PC-9 (cell line): ENCODE results near the gene KCNK4. TPM values are rescaled to one million over a fixed set of nuclear protein-coding genes. Genes with fewer than 3 reads are reported as not detected.

ENCODE experiments used
- BruUV-seq: library from RNA; stranded (reverse); fragments of 400-500 nt; replicated peaks from 2 replicates; lab custom pipeline; 2021; lab: Mats Ljungman, UMichigan
- CTCF ChIA-PET: fragments of 300-600 bp; sonication (Branson Sonifier 250); formaldehyde crosslinking; loops from one replicate; lab custom pipeline; 2022; ENCODE audit warnings: antibody characterized with exemption; lab: Charles Lee
- POLR2A ChIA-PET: fragments of 300-600 bp; sonication (Branson Sonifier 250); formaldehyde crosslinking; loops from one replicate; lab custom pipeline; 2022; ENCODE audit warnings: antibody characterized with exemption; ENCODE audit not compliant: unreplicated experiment; lab: Charles Lee
- DNase-seq, 2 experiments: peaks; one replicate each; pipeline versions ENCODE4 v3.0.0 to v3.0.0-alpha.2; 2015 to 2022; ENCODE audit warnings: mixed read lengths in 1 of 2
- H2AFZ ChIP-seq: fragments of 200-600 bp; sonication (generic); 2 replicates; pipeline ENCODE4 v1.8.1; 2017; ENCODE audit warnings: antibody characterized with exemption
- H3F3A ChIP-seq: fragments of 200-600 bp; sonication (generic); 2 replicates; pipeline ENCODE4 v1.8.1; 2017; ENCODE audit warnings: antibody characterized with exemption, mild to moderate bottlenecking, low read depth; ENCODE audit not compliant: insufficient read depth
- H3K27ac ChIP-seq: fragments of 200-600 bp; sonication (generic); 2 replicates; pipeline ENCODE4 v1.6.1; 2016; ENCODE audit warnings: mixed run types
- H3K27me3 ChIP-seq: fragments of 200-600 bp; sonication (generic); 2 replicates; pipeline ENCODE4 v1.6.1; 2016; ENCODE audit warnings: low read depth, mixed run types; ENCODE audit not compliant: insufficient read depth
- H3K36me3 ChIP-seq: fragments of 200-600 bp; sonication (generic); 2 replicates; pipeline ENCODE4 v1.6.1; 2016; ENCODE audit warnings: low read depth, mixed run types
- H3K4me1 ChIP-seq: fragments of 200-600 bp; sonication (generic); replicated peaks from 2 replicates; pipeline ENCODE4 v1.6.1; 2016; ENCODE audit warnings: mixed run types; ENCODE audit not compliant: insufficient read depth
- H3K4me2 ChIP-seq: fragments of 200-600 bp; sonication (generic); 2 replicates; pipeline ENCODE4 v1.6.1; 2017; ENCODE audit warnings: mixed run types
- H3K4me3 ChIP-seq: fragments of 200-600 bp; sonication (generic); 2 replicates; pipeline ENCODE4 v1.6.1; 2016; ENCODE audit warnings: mixed run types
- H3K79me2 ChIP-seq: fragments of 200-600 bp; sonication (generic); 2 replicates; pipeline ENCODE4 v1.6.1; 2017; ENCODE audit warnings: low read depth, mixed run types
- H3K9me2 ChIP-seq: fragments of 200-600 bp; sonication (generic); 2 replicates; pipeline ENCODE4 v1.8.1; 2017; ENCODE audit warnings: mild to moderate bottlenecking; ENCODE audit not compliant: insufficient read depth
- H3K9me3 ChIP-seq: fragments of 200-600 bp; sonication (generic); 2 replicates; pipeline ENCODE4 v1.8.1; 2016; ENCODE audit warnings: low read depth; ENCODE audit not compliant: insufficient read depth
- H4K20me1 ChIP-seq: fragments of 200-600 bp; sonication (generic); 2 replicates; pipeline ENCODE4 v1.8.1; 2017; ENCODE audit not compliant: insufficient read depth
- CTCF ChIP-seq: fragments of 200-600 bp; sonication (generic); conservative IDR thresholded peaks from 2 replicates; pipeline ENCODE4 v1.6.1; 2017; ENCODE audit warnings: mixed run types, antibody characterized with exemption, mild to moderate bottlenecking, moderate library complexity
- EZH2 ChIP-seq: fragments of 200-600 bp; sonication (generic); IDR thresholded peaks from 2 replicates; pipeline ENCODE4 v1.8.0; 2017; ENCODE audit warnings: antibody characterized with exemption, low read depth
- intact Hi-C: fragments of 100-400 bp; cut with micrococcal nuclease; formaldehyde crosslinking; loops from one replicate; pipeline ENCODE4 v1.10.0; 2022; ENCODE audit not compliant: unreplicated experiment
- total RNA-seq: library from RNA; stranded (reverse); gene quantifications from 2 replicates; pipeline ENCODE4 v1.2.3, GENCODE V29; 2021

KCNK4 gene
- total RNA-seq, 1 experiment from 2014 or later, result 0.57 TPM

- TF ChIP-seq CTCF, result no peak
- no peak for TF ChIP-seq EZH2
- H3K4me3 ChIP-seq, result no peak overlapping the region
- no peak overlapping the region for H2AFZ ChIP-seq
- no peaks in the 10 kb centered on the region for H3K9me2 ChIP-seq
- peaks cover 14% of the 10 kb centered on the region for H3K4me1 ChIP-seq
- CTCF ChIA-PET, result no interaction called here
- no TSS peak for BruUV-seq
- peaks cover 9% of the 10 kb centered on the region; the same call in 1 of the 2 replicates for H3K36me3 ChIP-seq
- no peaks in the 10 kb centered on the region for H3K27me3 ChIP-seq
- peaks cover 31% of the 10 kb centered on the region for H3F3A ChIP-seq
- H3K4me2 ChIP-seq, result no peak overlapping the region
- no peaks in the 10 kb centered on the region for H4K20me1 ChIP-seq
- DNase-seq, result peak in 1 of 2 experiments; percentile 17
- no peaks in the 10 kb centered on the region for H3K9me3 ChIP-seq
- H3K79me2 ChIP-seq, result no peaks in the 10 kb centered on the region
- POLR2A ChIA-PET, result no interaction called here
- intact Hi-C loops, result no loop called here
- H3K27ac ChIP-seq, result no peak overlapping the region
These were observed 25.6 kb upstream of the KCNK4 start for GRCh38 chr11:64265176-64266160.

- no TSS peak for BruUV-seq
These were observed 24.8 kb upstream of the KCNK4 start for GRCh38 chr11:64266339-64266738.

More at GRCh38 chr11:64266339-64266738, 24.8 kb upstream of the KCNK4 start:
- H3K4me3 ChIP-seq, result no peak overlapping the region
- peaks cover 14% of the 10 kb centered on the region for H3K4me1 ChIP-seq
- no peaks in the 10 kb centered on the region for H3K79me2 ChIP-seq
- no peaks in the 10 kb centered on the region for H3K9me2 ChIP-seq
- peaks cover 33% of the 10 kb centered on the region for H3F3A ChIP-seq
- H3K27ac ChIP-seq, result no peak overlapping the region
- POLR2A ChIA-PET, result no interaction called here
- CTCF ChIA-PET, result interaction anchor here (0.6 to 1.7 kb wide), 2 partner anchors 9 to 52 kb away, joined by 3 read pairs; no protein-coding TSS in a partner anchor
- no peaks in the 10 kb centered on the region for H3K9me3 ChIP-seq
- DNase-seq, result no peak
- no peaks in the 10 kb centered on the region for H3K27me3 ChIP-seq
- no peak overlapping the region for H3K4me2 ChIP-seq
- H3K36me3 ChIP-seq, result peaks cover 9% of the 10 kb centered on the region; the same call in 1 of the 2 replicates
- intact Hi-C loops, result no loop called here
- TF ChIP-seq CTCF (no peak), EZH2 (no peak)
- no peaks in the 10 kb centered on the region for H4K20me1 ChIP-seq
- H2AFZ ChIP-seq, result no peak overlapping the region
